OCI-LY1 (cell line): ENCODE results near the gene IFI27.
A peak's percentile ranks its signal among the peaks of the same experiment; 100 is the strongest.

Experiments used
- H2AFZ ChIP-seq: fragments of 200-600 bp; sonication (generic), shearing (Covaris generic); 2 replicates; pipeline ENCODE4 v1.6.0; 2014; ENCODE audit warnings: antibody characterized with exemption, mild to moderate bottlenecking, low read length
- H3F3A ChIP-seq: fragments of 200-600 bp; sonication (generic), shearing (Covaris generic); 2 replicates; pipeline ENCODE4 v1.6.0; 2014; ENCODE audit warnings: mild to moderate bottlenecking, antibody characterized with exemption, low read length, moderate library complexity; ENCODE audit not compliant: insufficient read depth
- H3K27ac ChIP-seq: fragments of 200-600 bp; sonication (generic); 2 replicates; pipeline ENCODE4 v1.5.1; 2014; ENCODE audit warnings: low read length, mixed run types, mild to moderate bottlenecking, low read depth; ENCODE audit not compliant: poor library complexity, severe bottlenecking
- H3K27me3 ChIP-seq: fragments of 200-600 bp; sonication (generic); 2 replicates; pipeline ENCODE4 v1.6.0; 2014; ENCODE audit warnings: antibody characterized with exemption, mild to moderate bottlenecking, low read length, moderate library complexity; ENCODE audit not compliant: insufficient read depth
- H3K36me3 ChIP-seq: fragments of 200-600 bp; sonication (generic); 2 replicates; pipeline ENCODE4 v1.6.1; 2014; ENCODE audit warnings: mild to moderate bottlenecking, antibody characterized with exemption, low read length, moderate library complexity, mixed read lengths; ENCODE audit not compliant: insufficient read depth
- H3K4me1 ChIP-seq: fragments of 200-600 bp; sonication (generic); 2 replicates; pipeline ENCODE4 v1.5.1; 2014; ENCODE audit warnings: mild to moderate bottlenecking, low read length, moderate library complexity; ENCODE audit not compliant: insufficient read depth, severe bottlenecking
- H3K4me2 ChIP-seq: fragments of 200-600 bp; sonication (generic), shearing (Covaris generic); 2 replicates; pipeline ENCODE4 v1.6.1; 2014; ENCODE audit warnings: low read length
- H3K4me3 ChIP-seq: fragments of 200-600 bp; sonication (generic); 2 replicates; pipeline ENCODE4 v1.5.1; 2014; ENCODE audit warnings: low read length, low read depth, mild to moderate bottlenecking, mixed read lengths; ENCODE audit not compliant: poor library complexity, severe bottlenecking
- H3K79me2 ChIP-seq: fragments of 200-600 bp; shearing (Covaris generic); 2 replicates; pipeline ENCODE4 v1.6.1; 2016; ENCODE audit warnings: mixed run types, low read length, mixed read lengths; ENCODE audit not compliant: insufficient read depth
- H3K9ac ChIP-seq: fragments of 200-600 bp; sonication (generic), shearing (Covaris generic); 2 replicates; pipeline ENCODE4 v1.6.1; 2014; ENCODE audit warnings: mild to moderate bottlenecking, low read length, mixed read lengths
- H3K9me2 ChIP-seq: fragments of 200-600 bp; sonication (generic), shearing (Covaris generic); 2 replicates; pipeline ENCODE4 v1.6.1; 2014; ENCODE audit warnings: low read depth, mild to moderate bottlenecking, low read length, mixed read lengths
- H3K9me3 ChIP-seq: fragments of 200-600 bp; shearing (Covaris generic); 2 replicates; pipeline ENCODE4 v1.6.1; 2014; ENCODE audit warnings: low read length, mixed read lengths
- H4K20me1 ChIP-seq: fragments of 200-600 bp; sonication (generic), shearing (Covaris generic); 2 replicates; pipeline ENCODE4 v1.6.0; 2016; ENCODE audit warnings: mild to moderate bottlenecking, low read length; ENCODE audit not compliant: insufficient read depth
- EZH2 ChIP-seq: fragments of 200-600 bp; sonication (generic), shearing (Covaris generic); IDR thresholded peaks from 2 replicates; pipeline ENCODE4 v1.8.0; 2017; ENCODE audit warnings: borderline replicate concordance, mixed run types, mild to moderate bottlenecking, antibody characterized with exemption, low read length, moderate library complexity, mixed read lengths
- TF ChIP-seq, protein P1 (sequence below): fragments of 200-600 bp; sonication (generic), shearing (Covaris generic); IDR thresholded peaks from 2 replicates; pipeline ENCODE4 v1.5.1; 2017; ENCODE audit warnings: mild to moderate bottlenecking, antibody characterized with exemption, low read length, moderate library complexity, mixed read lengths

The IFI27 gene

GRCh38 chr14:94136575-94137331 is 26.2 kb downstream of the IFI27 start:
- no peaks in the 10 kb centered on the region; the same call in 1 of the 2 replicates for H3K27me3 ChIP-seq
- no peaks in the 10 kb centered on the region for H4K20me1 ChIP-seq
- no peak overlapping the region for H2AFZ ChIP-seq
- no peaks in the 10 kb centered on the region for H3K79me2 ChIP-seq
- no peak overlapping the region for H3K9ac ChIP-seq
- TF ChIP-seq EZH2 = no peak
- TF ChIP-seq, protein P1, sequence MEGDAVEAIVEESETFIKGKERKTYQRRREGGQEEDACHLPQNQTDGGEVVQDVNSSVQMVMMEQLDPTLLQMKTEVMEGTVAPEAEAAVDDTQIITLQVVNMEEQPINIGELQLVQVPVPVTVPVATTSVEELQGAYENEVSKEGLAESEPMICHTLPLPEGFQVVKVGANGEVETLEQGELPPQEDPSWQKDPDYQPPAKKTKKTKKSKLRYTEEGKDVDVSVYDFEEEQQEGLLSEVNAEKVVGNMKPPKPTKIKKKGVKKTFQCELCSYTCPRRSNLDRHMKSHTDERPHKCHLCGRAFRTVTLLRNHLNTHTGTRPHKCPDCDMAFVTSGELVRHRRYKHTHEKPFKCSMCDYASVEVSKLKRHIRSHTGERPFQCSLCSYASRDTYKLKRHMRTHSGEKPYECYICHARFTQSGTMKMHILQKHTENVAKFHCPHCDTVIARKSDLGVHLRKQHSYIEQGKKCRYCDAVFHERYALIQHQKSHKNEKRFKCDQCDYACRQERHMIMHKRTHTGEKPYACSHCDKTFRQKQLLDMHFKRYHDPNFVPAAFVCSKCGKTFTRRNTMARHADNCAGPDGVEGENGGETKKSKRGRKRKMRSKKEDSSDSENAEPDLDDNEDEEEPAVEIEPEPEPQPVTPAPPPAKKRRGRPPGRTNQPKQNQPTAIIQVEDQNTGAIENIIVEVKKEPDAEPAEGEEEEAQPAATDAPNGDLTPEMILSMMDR = peak; percentile 97
- no peak overlapping the region for H3K4me3 ChIP-seq
- H3F3A ChIP-seq = no peaks in the 10 kb centered on the region
- H3K36me3 ChIP-seq = no peaks in the 10 kb centered on the region
- H3K9me2 ChIP-seq = no peaks in the 10 kb centered on the region
- H3K9me3 ChIP-seq = no peaks in the 10 kb centered on the region
- H3K4me1 ChIP-seq = no peaks in the 10 kb centered on the region
- no peak overlapping the region for H3K4me2 ChIP-seq
- H3K27ac ChIP-seq = no peak overlapping the region

- no peak overlapping the region for H3K4me3 ChIP-seq
- H3K9me2 ChIP-seq = no peaks in the 10 kb centered on the region
- no peaks in the 10 kb centered on the region; the same call in 1 of the 2 replicates for H3K27me3 ChIP-seq
- H3K79me2 ChIP-seq = no peaks in the 10 kb centered on the region
- TF ChIP-seq, protein P1 = no peak
- no peak for TF ChIP-seq EZH2
- H3K36me3 ChIP-seq = no peaks in the 10 kb centered on the region
- no peak overlapping the region for H3K4me2 ChIP-seq
- no peaks in the 10 kb centered on the region for H3K4me1 ChIP-seq
- H2AFZ ChIP-seq = no peak overlapping the region
- H3K9ac ChIP-seq = no peak overlapping the region
- no peaks in the 10 kb centered on the region for H3K9me3 ChIP-seq
- no peaks in the 10 kb centered on the region for H4K20me1 ChIP-seq
- no peak overlapping the region for H3K27ac ChIP-seq
- no peaks in the 10 kb centered on the region for H3F3A ChIP-seq
Measured at GRCh38 chr14:94138251-94138650, 27.7 kb downstream of the IFI27 start.

DNA sequence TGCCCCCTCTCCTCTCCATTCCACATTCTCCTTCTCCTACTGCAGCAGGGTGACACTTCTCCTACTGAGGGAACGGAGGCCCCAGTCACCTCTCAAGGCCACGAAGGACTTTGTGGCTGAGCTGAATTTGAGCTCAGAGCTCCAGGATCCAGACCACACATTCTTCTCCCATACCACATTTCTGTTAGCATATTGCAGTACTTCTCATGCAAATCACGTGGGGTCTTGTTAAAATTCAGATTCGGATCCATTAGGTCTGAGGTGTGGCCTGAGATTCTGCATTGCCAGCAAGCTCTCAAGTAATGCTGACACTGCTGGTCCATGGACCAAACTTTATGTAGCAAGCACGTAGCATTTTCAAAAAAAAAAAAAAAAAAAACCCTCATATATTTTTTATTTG is 28.5 kb downstream of the IFI27 start:
- Histone ChIP-seq H3K4me1 (no peaks in the 10 kb centered on the region), H2AFZ (no peak overlapping the region), H3K79me2 (no peaks in the 10 kb centered on the region), H3K36me3 (no peaks in the 10 kb centered on the region), H4K20me1 (no peaks in the 10 kb centered on the region), H3F3A (no peaks in the 10 kb centered on the region), H3K9me2 (no peaks in the 10 kb centered on the region), H3K27ac (no peak overlapping the region), H3K9me3 (no peaks in the 10 kb centered on the region), H3K27me3 (no peaks in the 10 kb centered on the region; the same call in 1 of the 2 replicates), H3K4me3 (no peak overlapping the region), H3K9ac (no peak overlapping the region), H3K4me2 (no peak overlapping the region)
- TF ChIP-seq EZH2 = no peak
- TF ChIP-seq, protein P1 = no peak
